GM21390 (cell line): ENCODE data around the gene CSRP1.
A peak's percentile ranks its signal among the peaks of the same experiment; 100 is the strongest.
"Not testable (repeated sequence)": the region's sequence is repeated elsewhere in the genome, so short reads cannot be mapped to it uniquely, and the experiment has no call there.

ENCODE experiments used
- ATAC-seq: cut with Tn5 transposase; IDR thresholded peaks from one replicate; pipeline ENCODE4 v1.9.1; 2021; ENCODE audit not compliant: unreplicated experiment

Gene CSRP1

DNA sequence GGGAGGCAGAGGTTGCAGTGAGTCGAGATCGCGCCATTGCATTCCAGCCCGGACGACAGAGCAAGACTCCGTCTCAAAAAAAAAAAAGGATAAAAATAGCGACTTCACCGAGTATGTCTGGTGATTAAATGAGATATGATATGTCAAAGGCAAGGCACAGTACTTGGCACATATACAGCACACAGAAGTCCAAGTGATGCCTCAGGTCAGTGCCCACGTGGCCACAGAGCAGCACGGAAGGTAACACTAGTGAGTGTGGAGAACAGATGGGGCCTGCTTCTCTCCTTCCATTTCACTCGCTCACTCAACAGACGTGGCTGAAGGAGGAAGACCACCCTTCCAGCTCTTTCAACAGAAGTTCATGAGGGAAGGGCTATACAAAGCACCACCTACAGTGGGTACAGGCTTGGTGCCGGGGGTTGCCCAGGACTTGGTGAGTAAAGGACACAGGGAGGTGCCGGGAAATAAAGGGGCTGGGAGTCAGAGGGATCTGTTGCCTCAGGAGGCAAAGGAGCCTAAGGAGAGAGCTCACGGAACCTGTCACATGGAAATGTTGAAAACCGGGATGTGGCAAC is 8.9 kb downstream of the CSRP1 start:
- no peak for ATAC-seq

DNA sequence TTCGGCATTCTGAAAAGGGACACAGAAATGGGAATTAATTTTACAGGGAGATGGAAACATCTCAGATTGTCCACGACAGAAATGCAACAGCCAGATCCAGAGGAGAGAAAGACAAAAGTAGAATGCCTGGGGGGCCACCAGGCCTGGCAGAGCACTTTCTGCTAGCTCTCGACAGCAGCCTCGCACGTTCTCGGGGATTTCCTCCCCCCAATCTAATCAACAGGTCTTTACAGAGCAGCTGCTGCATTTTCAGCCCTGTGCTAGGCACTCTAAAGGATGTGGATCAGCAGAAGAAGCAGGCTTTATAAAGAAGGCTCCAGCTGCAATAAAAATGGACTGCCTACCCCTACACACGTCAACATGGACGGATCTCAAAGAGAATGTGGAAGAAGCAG is 10.6 kb downstream of the CSRP1 start:
- ATAC-seq = no peak

DNA sequence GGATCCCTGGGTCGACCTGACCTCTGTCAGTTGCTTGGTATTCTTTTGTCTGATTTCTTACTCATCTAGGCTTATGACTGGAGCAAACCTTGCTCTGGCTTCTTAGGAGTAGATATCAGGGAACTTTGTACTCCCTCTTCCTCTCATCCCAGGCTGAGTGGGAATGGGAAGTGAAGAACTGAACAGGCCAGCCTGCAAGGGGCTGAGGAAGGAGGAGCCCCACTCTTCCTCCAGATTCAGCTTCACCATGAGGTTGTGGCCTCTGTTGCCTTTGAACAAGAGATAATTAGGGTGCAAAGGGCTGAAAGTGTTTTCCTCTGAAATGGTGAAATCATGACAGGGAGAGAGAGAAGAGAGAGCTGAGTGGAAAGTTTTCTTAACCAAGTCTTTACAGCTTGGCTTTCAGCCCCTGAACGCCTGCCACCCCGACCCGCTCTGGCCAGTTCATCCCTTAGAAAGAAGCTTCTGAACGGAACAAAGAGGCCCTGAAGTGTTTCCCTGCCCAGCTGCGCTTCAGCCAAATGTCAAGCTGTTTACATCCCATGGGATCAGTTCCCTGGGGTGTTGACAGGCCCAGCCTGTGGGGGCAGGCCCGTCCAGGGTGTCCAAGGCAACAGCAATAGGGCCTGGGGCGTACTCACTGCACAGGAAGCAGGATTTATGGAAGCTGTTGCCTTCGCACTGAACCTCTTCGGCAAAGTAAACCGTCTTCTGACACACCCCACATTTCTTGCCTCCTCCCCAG is 11.2 kb downstream of the CSRP1 start:
- ATAC-seq = no peak

DNA sequence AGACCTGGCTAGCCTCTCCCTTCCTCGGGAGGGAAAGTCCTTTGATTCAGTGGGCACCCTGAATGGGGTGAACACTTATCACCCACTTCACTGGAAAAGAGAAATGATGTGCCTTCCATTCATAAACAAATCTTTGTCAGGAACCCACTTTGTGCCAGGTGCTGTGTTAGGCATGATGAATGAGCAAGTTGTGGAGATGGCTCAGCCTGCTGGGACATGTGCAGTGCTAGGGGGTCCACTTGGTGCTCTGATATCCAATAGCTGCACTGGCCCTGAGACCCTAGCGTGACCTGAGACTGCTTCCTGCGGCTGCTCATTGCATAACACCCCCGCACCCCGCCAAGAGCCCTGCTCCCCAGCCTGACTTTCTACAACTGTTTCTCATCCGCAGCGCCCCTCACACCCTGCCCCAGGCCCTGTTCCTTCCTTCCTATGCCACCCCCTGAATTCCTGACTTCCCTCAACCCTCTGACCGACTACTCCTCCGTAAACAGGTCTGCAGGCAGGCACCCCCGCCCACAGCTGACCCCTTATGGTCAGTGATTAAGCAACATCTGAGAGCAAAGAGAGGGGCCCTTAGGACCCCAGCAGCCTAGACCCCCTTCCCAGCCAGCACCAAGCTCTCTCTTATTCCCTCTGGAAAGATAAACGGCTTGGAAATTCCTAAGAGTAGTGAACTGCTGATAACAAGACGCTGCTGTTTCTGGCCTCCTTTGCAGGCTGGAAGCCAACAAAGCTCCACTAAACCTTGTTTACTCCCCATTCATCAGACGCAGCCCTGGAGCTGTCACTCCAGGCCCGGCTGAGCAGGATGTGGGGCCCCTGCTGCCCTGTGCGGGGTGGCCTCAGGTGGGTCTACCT is 12.9 kb downstream of the CSRP1 start:
- no peak for ATAC-seq

DNA sequence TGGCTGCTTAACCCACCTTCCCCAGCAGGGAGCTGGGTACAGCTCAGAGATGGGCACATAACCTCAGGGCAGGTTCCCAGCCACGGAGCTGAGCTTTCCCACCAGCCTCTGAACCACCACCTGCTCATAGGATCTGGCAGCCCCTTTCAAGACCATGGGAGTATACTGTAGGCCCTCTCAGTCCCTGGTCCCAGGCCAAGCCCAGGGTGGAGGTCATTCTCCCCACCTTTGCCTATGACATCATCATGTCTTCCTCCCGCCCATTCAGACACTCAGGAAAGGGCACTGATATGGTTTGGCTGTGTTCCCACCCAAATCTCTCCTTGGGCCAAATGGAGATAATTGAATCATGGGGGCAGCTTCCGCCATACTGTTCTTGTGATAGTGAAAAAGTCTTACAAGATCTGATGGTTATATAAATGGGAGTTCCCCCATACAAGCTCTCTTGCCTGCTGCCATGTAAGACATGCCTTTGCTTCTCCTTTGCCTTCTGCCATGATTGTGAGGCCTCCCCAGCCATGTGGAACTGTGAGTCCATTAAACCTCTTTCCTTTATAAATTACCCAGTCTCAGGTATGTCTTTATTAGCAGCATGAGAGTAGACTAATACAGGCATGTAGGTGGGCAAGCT is 13.8 kb downstream of the CSRP1 start:
- not testable (repeated sequence) for ATAC-seq

DNA sequence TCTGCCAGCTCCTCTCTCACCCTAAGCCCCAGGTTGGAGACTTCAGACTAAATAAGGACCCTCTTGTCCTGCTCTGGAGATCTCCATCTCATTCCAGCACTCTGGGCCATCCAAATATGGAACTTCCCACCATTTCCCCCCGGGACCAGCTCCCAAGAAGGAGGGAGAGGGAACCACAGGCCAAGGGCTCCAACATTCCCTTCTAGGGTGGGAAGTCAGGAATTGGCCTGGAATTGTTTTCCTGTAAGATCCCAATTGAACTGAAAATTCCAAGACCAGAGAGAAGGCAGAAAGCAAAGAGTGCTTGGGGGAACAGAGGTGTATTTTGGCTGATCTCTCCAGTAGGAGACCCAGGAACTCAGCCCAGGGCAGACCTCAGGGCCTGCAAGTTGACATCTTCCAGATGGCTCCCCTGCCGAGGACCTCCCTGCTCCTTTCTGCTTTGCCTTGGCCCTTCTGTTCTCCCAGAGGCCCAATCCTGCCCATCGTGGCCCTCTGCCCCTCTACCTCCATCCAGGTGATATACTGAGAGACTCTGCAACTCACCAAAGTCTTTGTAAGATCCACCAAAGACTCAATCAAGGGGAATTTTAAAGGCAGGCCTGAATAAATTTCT is 14.9 kb downstream of the CSRP1 start:
- no peak for ATAC-seq

DNA sequence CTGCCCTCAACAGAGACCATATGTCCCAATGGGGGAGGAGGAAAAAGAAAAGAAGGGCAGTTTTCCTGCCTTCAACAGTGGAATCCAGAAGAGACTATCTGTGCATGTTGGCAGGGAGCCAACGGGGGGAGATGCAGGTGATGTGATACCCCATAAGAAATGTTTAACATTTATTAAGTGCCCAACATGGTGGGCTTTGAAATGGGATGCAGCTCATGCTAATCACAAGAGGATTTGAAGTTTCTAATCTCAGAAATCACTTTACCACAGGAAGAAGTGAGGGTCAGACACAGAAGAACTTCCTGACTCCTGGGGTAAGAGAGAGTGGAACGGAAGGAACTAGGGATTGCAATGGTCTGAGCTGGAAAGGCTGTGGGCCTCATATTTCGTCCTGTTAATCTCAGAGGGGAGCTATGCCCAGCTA is 16.2 kb downstream of the CSRP1 start:
- no peak for ATAC-seq

DNA sequence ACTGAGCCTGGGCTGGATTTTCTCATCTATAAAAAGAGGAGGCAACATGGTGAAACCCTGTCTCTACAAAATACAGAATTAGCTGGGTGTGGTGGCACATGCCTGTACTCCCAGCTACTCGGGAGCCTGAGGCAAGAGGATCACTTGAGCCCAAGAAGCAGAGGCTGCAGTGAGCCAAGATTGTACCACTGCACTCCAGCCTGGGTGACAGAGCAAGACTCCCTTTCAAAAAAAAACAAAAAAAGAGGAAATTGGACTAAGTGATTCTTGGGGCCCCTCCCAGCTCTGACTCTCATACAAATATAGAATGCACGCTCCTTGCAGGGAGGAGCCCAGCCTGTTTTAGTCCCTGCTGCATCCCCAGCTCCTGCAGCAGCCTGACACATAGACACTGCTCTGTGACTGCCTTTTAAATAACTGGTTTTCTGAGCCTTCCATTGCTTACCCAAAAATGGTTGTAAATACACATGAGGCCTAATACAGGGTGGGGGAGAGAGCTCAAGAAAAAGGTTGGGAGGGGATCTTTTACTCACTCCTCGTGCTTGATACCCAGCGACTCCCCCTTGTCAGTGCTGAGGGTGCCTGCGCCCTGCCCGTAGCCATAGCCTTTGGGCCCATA is 17.2 kb downstream of the CSRP1 start:
- ATAC-seq = no peak

DNA sequence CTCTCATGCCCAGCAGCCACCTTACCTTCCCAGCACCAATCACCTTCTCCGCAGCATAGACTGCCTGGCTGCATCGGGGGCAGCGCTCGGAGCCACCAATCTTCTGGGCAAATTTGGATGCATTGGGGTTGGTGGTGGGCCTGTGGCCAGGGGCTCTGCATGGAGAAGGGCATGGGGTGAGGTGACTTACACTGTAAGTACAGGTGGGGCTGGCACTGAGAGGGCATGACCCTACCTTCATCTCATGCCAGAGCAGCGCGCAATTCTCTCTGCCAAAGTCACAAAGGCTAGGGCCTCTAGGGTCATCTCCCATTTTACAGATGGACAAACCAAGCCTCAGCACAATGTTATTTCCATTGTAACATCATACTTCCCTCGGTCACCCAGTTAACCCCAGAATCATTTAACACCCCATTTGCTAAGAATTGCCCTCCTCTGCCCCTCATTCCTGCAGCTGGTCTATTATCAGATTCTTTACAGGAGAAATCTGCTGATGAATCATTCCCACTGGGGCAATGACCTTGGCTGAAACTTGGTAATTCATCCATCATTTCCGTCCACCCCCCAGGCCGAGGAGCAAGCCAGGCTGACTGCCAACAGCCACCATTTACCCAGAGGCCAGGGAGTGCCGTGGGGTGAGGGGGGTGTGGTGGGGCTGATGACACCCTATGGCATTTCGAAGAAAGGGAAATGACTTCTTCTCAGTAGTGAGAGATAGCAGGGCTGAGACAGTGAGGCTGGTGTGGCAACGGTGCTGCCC is 17.9 kb downstream of the CSRP1 start:
- no peak for ATAC-seq

DNA sequence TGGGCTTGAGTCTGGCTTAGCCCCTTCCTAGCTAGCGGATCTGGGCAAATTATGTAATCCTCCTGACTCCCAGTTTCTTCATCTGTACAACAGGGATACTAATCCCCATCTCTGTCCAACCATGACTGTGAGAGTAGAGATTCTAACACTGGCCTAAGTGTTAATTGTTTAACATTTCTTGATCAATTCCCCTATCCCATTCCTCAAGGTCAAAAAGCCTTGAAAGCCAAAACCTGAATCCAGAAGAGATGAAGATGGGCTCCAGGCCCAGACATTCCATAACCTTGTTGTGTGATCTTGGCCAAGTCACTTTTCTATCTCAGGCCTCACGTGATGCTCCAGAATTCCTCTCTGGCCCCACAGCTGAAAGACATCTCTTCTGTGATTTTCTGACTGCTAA is 19.2 kb downstream of the CSRP1 start:
- no peak for ATAC-seq

DNA sequence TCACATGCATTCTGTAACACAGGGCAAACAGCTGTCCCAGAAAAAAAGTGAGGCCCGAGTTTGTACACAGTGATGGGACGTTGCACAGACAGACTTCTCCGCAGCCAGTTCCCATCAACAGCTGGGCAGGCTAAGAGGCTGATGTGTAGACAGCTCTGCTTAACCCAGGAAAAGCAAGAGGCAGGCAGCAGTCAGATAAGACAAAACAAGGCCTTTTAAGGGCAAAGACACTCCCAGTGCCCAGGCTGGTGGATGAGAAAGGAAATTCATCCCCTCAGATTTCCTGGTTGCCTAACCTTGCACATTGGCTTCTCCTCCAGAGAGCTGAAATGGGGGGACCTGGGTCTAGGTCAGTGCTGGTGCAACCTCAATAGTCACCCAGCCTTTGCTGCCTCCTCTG is 20.7 kb downstream of the CSRP1 start:
- ATAC-seq = no peak

DNA sequence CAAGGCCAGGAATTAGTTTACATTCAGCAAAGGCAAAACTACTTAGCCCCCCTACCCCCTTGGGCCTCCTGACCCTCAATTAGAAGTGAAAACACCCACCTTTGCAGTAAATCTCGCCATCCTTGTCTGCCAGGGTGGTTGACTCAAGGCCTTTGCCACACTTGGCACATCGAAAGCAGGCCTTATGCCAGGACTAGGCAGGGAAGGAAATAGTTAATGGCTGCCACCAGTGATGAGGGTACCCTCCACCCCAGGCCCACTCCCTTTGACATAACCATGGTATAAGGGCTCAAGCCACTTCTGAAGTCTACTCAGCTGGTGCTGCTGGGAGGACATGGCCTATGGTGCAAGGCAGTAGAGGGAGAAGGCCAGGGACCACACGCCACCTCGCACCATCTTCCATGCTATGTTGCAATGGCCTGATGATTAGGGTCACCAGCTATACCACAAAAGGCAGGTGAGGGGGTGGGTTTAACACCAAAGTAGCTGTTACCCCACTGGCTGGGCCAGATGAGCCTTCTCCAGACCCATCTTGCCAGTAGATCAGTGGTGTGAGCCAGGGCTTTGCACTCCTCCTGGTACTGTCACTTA is 21.6 kb downstream of the CSRP1 start:
- no peak for ATAC-seq

DNA sequence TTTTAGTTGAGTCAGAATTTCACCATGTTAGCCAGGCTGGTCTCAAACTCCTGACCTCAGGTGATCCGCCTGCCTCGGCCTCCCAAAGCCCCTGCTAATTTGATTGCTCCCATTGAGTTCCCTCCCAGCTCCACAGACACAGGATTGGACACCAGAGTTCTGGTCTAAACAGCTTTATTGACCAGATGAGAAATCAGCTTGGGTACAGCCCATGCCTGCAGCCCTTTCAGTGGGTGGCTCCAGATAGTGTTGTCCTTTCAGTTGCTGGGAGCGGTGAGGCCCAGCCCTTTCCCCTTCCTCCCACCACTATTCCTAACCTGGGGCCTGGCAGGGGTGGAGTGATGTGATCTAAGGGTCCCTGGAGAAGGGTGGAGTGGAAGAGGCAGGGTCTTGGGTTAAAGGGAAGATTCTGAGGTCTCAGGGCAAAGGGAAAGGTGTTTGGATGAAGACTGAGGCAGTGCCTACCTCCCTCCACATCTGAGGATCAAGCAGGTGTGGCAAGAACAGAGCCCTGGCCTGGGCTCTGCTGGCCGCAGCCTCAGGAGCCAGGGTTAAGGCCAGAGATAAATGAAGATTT is 23.5 kb downstream of the CSRP1 start:
- ATAC-seq = no peak

DNA sequence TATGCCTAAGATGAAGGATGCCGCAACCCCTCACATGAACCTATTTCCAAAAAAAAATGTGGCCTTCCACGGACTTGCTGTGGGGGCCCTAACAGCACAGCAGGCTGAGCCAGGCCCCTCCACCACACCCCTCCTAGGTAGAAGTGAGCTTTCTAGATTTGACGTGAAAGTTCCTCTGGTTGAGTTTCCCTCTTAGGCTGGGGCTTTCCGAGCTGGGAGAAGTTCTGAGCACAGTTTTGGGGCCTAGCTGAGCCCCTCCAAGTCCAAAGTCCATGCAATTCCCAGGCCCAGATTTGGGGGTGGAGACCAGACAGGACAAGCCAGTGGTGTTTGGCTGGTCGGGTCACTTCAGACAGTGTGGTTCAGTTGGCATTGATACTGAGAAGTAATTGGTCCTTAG is 24.2 kb downstream of the CSRP1 start:
- ATAC-seq = no peak

DNA sequence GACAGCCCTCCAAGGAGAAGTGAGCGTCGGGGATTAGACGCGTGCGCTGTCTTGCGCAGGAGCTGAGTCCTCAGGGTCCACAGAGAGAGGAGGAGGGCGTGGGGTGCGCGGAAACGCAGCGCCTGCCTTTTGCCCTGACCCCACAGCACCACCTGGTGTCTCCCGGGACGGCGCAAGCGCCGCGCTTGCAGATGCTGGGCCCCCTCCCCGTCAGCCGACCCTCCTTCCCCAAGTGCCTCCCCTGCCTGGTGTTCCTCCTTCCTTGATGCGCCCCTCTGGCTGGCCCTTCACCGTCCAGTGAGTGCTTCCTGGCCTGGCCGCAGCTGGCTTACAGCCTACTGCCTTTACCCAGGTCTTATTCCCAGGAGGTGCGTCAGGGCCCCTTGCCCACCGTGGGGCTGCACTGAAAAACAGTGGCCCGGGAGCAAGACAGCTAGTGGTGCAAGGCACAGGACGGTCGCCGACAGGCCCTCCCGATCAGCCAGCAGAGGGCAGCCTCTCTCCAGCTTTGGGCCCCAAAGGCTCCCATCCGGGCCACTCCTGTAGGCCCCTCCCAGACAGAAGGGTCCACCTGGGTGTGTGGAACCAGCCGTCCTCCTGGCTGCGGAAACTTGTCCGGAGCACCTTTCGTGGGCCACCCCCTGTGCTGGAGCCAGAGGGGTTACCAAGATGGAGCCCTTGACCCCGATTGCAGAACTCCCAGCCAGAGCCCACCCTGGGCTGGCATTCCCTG is 25.0 kb downstream of the CSRP1 start:
- peak; percentile 68 for ATAC-seq

DNA sequence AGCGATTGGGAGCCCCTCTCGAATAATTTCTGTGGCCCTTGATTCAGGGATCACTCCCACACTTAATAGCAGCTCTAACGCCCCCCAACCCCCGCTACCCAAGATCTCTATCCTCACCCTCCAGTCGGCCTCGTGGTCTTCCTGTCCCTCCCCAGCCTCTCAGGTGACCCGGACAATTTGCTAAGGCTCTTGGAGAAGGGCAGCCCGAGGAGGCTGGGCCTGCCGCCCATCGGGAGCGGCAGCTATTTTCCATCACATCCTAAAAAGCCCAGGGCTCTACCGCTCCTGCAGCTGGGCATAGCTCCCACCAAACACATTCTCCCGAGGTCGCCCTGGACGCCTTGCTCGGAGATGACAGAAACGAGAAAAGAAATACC is 25.9 kb downstream of the CSRP1 start:
- ATAC-seq = no peak

DNA sequence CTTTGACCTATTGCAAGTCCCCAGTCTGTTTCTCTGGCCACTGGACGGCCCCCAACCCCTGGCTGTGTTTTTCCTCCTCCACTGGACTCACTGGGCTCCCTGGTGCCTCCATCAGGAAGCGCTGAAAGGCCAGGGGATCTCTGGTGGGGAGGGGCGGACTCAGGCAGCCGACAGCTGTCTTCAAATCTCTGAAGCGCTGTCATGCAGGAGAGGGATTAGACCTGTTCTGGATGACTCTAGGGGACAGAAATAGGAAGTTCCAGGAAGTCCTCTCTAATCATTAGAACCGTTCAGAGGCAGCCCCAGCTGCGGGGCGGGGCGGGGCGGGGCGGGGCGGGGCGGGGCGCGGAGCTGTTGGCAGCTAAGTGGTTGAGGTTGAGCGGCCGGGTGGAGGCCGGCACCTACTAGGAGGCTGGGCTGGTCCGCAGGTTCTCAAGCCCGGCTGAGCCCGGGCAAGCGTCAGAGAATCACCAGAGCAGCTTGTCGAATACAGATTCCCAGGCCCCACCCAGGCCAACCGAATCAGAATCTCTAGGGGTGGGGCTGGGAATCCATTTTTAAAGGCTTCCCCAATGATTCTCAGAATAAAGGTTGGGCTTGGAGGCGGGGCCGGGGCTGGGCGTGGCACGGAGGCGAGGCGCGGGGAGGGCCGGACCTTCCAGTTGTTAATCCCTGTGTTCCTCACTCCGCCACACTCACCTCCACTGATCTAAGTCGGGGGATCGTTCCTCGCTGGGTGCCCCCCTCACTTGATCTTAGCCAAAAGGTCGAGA is 26.5 kb downstream of the CSRP1 start:
- peak; percentile 52 for ATAC-seq

DNA sequence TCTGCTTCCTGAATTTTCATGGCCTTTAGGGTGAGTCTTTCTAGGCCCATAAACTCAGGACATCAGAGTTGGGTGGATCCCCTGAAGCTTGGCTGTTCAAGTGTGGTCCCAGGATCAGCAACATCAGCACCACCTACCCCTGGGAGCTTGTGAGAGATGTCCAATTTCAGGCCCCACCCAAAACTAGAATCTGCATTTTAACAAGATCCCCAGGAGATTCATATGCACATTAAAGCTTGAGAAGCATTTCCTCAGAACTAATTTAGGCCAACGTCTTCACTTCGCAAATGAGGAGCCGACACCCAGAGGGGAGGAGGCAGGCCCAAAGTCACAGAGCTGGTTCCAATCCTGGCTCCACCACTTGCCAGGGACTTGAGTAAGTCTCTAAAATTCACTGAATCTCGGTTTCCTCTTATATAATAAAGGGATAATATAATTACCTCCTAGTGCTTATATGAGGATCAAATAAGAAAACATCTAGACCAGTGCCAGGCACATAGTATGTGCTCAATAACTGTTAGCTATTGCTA is 27.7 kb downstream of the CSRP1 start:
- no peak for ATAC-seq
